Esophagus muscularis mucosa (tissue), 4 donors: ENCODE results near the gene ZNF784. TPM values are rescaled to one million over a fixed set of nuclear protein-coding genes. Genes with fewer than 3 reads are reported as not detected.

ENCODE experiments used
- DNase-seq: peaks from one replicate; pipeline ENCODE4 v3.0.0-alpha.2; 2017; ENCODE audit errors: extremely low spot score
- H3K27ac ChIP-seq, 4 donors: fragments of 200-600 bp; sonication (generic); replicated peaks in 1 of 4; 1 replicate in 3 of 4; 2 replicates in 1 of 4; pipeline ENCODE4 v1.5.1; 2016 to 2019; ENCODE audit warnings: mild to moderate bottlenecking in 1 of 4
- H3K27me3 ChIP-seq, 4 donors: fragments of 200-600 bp; sonication (generic); one replicate each; pipeline versions ENCODE4 v1.5.1 to v1.6.0; 2016 to 2019
- H3K36me3 ChIP-seq, 4 donors: fragments of 200-600 bp; sonication (generic); one replicate each; pipeline ENCODE4 v1.5.1; 2016 to 2019
- H3K4me1 ChIP-seq, 4 donors: fragments of 200-600 bp; sonication (generic); one replicate each; pipeline ENCODE4 v1.5.1; 2016 to 2019
- H3K4me3 ChIP-seq, 4 donors: fragments of 200-600 bp; sonication (generic); 1 replicate in 2 of 4; 2 replicates in 2 of 4; pipeline ENCODE4 v1.5.1; 2016 to 2019; ENCODE audit warnings: mild to moderate bottlenecking in 4 of 4, moderate library complexity in 1 of 4
- H3K9me3 ChIP-seq, 4 donors: fragments of 200-600 bp; sonication (generic); 1 replicate in 3 of 4; 2 replicates in 1 of 4; pipeline ENCODE4 v1.5.1; 2016 to 2019
- EP300 ChIP-seq: sonication (generic); formaldehyde crosslinking; IDR thresholded peaks from one replicate; pipeline ENCODE4 v1.6.1; 2017; ENCODE audit warnings: antibody characterized with exemption
- POLR2A ChIP-seq: fragments of 450-650 bp; IDR thresholded peaks from one replicate; pipeline ENCODE4 v1.6.1; 2017; ENCODE audit warnings: antibody characterized with exemption, moderate library complexity, mild to moderate bottlenecking, low read depth
- POLR2AphosphoS5 ChIP-seq, 2 donors: sonication (generic); formaldehyde crosslinking; IDR thresholded peaks; one replicate each; pipeline ENCODE4 v1.6.1; 2017; ENCODE audit warnings: antibody characterized with exemption in 2 of 2
- WGBS: methylation state at CpG from one replicate; pipeline ENCODE4 v1.1.5; 2018; 5-methylcytosine and 5-hydroxymethylcytosine counted together
- intact Hi-C: fragments of 100-400 bp; cut with DNase I; formaldehyde crosslinking; loops from one replicate; pipeline ENCODE4 v1.15.1; 2023
- total RNA-seq, 4 donors: library from RNA; depleted of rRNA; stranded (reverse); fragments of >200 nt; gene quantifications; one replicate each; pipeline versions ENCODE4 v1.1.0 to v1.2.1, GENCODE V29; 2016
- TF ChIP-seq, protein P1 (sequence below), 3 experiments: fragments of 200-600 bp in 2 of 3; fragments of 450-650 bp in 1 of 3; sonication (generic) in 2 of 3; IDR thresholded peaks; one replicate each; pipeline ENCODE4 v1.5.1; 2017 to 2019; ENCODE audit warnings: antibody characterized with exemption in 3 of 3, mild to moderate bottlenecking in 2 of 3, moderate library complexity in 1 of 3

ZNF784 gene
- total RNA-seq, 4 donors from 2014 or later: 2.5 to 6.3 (median 4.0) TPM

- H3K36me3 ChIP-seq: peaks cover 0 to 12% (median 1%) of the 10 kb centered on the region in 4 donors
- TF ChIP-seq POLR2AphosphoS5 (IDR thresholded peaks at IDR 0.05): no peak
- TF ChIP-seq, protein P1, sequence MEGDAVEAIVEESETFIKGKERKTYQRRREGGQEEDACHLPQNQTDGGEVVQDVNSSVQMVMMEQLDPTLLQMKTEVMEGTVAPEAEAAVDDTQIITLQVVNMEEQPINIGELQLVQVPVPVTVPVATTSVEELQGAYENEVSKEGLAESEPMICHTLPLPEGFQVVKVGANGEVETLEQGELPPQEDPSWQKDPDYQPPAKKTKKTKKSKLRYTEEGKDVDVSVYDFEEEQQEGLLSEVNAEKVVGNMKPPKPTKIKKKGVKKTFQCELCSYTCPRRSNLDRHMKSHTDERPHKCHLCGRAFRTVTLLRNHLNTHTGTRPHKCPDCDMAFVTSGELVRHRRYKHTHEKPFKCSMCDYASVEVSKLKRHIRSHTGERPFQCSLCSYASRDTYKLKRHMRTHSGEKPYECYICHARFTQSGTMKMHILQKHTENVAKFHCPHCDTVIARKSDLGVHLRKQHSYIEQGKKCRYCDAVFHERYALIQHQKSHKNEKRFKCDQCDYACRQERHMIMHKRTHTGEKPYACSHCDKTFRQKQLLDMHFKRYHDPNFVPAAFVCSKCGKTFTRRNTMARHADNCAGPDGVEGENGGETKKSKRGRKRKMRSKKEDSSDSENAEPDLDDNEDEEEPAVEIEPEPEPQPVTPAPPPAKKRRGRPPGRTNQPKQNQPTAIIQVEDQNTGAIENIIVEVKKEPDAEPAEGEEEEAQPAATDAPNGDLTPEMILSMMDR (IDR thresholded peaks at IDR 0.05): peak in 2 of 3 experiments; percentile 7 to 47
- H3K27me3 ChIP-seq: no peaks in the 10 kb centered on the region
- H3K4me3 ChIP-seq: no peak overlapping the region
- 83% methylated on average over 6 of the region's 6 CpGs for WGBS
- peak overlapping the region in 3 of 4 donors; percentile 94 to 97 (median 94) for H3K27ac ChIP-seq
- no peaks in the 10 kb centered on the region for H3K9me3 ChIP-seq
- peaks cover 68 to 88% (median 83%) of the 10 kb centered on the region in 4 donors for H3K4me1 ChIP-seq
- intact Hi-C loops: no loop called here
- no peak for DNase-seq
Measured at GRCh38 chr19:55638864-55639359, 14.5 kb upstream of the ZNF784 start.

DNA sequence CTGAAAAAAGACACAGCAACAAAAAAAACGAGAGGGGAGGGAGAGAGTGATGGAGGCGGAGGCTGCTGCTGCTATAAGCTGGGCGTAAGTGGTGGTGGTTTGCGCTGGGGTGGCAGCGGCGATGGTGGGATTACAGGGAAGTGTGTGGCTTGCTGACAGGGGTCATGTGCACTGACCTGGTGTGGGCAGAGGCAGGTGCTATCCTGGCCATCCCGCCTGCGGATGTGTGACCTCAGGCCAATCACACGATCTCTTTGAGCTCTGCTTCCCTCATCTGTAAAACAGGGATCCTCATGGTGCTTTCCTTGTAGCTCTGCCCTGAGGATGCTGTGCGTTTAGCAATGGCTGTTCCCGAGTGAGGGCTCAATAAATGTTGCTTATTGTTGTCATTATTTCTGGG, 13.2 kb upstream of the ZNF784 start:
- no peak overlapping the region for H3K4me3 ChIP-seq
- no peaks in the 10 kb centered on the region for H3K9me3 ChIP-seq
- intact Hi-C loops: no loop called here
- H3K27ac ChIP-seq: peak overlapping the region in 1 of 4 donors; percentile 5
- no peaks in the 10 kb centered on the region for H3K27me3 ChIP-seq
- 76% methylated on average over 10 of the region's 11 CpGs for WGBS
- no peak for DNase-seq
- peaks cover 61 to 83% (median 76%) of the 10 kb centered on the region in 4 donors for H3K4me1 ChIP-seq
- TF ChIP-seq POLR2A (no peak), POLR2AphosphoS5 (IDR thresholded peaks at IDR 0.05) (no peak), EP300 (no peak)
- TF ChIP-seq, protein P1 (IDR thresholded peaks at IDR 0.05): no peak
- peaks cover 0 to 12% (median 1%) of the 10 kb centered on the region in 4 donors for H3K36me3 ChIP-seq

DNA sequence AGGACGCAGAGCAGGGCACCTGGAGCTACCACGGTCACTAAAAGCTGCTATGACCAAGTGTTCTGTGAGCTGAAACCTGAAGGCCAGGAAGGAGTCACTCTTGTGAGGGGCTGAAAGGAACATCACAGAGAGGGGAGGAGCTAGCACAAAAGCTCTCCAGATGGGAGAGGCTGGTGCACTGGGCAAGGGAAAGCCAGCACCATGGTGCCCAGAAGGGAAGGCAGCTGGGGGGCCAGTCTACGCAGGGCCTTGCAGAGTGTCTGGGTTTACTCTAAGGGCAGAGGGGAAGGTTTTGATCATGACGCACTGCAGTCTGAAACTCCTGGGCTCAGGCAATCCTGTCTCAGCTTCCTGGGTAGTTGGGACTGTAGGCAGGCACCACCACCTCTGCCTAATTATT, 12.4 kb upstream of the ZNF784 start:
- TF ChIP-seq EP300 (no peak), POLR2A (no peak), POLR2AphosphoS5 (IDR thresholded peaks at IDR 0.05) (no peak)
- TF ChIP-seq, protein P1 (IDR thresholded peaks at IDR 0.05): no peak
- H3K9me3 ChIP-seq: no peaks in the 10 kb centered on the region
- 84% methylated on average over 4 of the region's 4 CpGs for WGBS
- H3K27ac ChIP-seq: peak overlapping the region; percentile 91 to 99 (median 96)
- intact Hi-C loops: no loop called here
- no peak for DNase-seq
- H3K4me3 ChIP-seq: peak overlapping the region in 1 of 4 donors; percentile 68
- H3K4me1 ChIP-seq: peaks cover 53 to 81% (median 73%) of the 10 kb centered on the region in 4 donors
- H3K36me3 ChIP-seq: peaks cover 0 to 12% (median 1%) of the 10 kb centered on the region in 4 donors
- no peaks in the 10 kb centered on the region for H3K27me3 ChIP-seq

DNA sequence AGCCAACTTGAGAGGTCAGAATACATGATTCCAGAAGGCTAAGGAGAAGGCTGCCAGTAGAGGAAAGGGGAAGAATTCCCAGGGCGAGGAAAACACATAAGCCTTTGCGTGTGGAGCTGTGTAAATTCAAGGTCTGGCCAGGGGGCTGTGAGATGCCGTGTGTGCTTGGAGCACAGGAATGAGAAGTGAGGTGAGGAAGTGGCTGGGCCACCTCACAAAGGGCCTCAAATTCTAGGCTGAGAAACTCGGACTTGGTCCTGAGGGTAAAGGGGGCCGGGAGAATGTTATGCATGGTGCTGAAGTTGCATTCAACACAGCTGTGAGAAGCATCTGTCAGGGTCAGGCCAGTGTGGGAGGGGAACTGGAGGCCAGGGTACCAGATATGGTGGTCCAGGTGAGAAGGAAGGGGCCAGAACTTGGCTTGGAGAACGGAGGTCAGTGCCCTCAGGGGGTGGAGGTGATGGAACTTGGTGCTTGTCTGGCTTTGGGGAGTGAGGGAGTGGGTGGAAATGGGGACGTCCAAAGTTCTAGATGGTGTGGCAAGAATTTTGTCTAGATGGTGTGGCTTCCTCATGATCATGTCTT, 11.6 kb upstream of the ZNF784 start:
- peaks cover 0 to 12% (median 1%) of the 10 kb centered on the region in 4 donors for H3K36me3 ChIP-seq
- H3K9me3 ChIP-seq: no peaks in the 10 kb centered on the region
- H3K27me3 ChIP-seq: no peaks in the 10 kb centered on the region
- peaks cover 53 to 78% (median 71%) of the 10 kb centered on the region in 4 donors for H3K4me1 ChIP-seq
- DNase-seq: no peak
- WGBS: 63% methylated on average over 7 of the region's 7 CpGs
- TF ChIP-seq, protein P1 (IDR thresholded peaks at IDR 0.05): no peak
- TF ChIP-seq EP300 (no peak), POLR2A (no peak), POLR2AphosphoS5 (IDR thresholded peaks at IDR 0.05) (no peak)
- peak overlapping the region; percentile 91 to 99 (median 96) for H3K27ac ChIP-seq
- H3K4me3 ChIP-seq: peak overlapping the region; percentile 68 to 96 (median 88)
- intact Hi-C loops: loop anchor here (2.0 kb wide), 1 partner anchor 17 kb away; no protein-coding TSS in a partner anchor
